Activated naive CD4-positive, alpha-beta T cell treated with anti-CD3 and anti-CD28 coated beads, Interleukin-2, amount 50 U/mL, for 16 hours (primary cell): ENCODE measurements around the gene MPZL1.
A peak's percentile ranks its signal among the peaks of the same experiment; 100 is the strongest.
"Not testable (repeated sequence)": the region's sequence is repeated elsewhere in the genome, so short reads cannot be mapped to it uniquely, and the experiment has no call there.

ENCODE experiments used
- DNase-seq: peaks from one replicate; pipeline ENCODE4 v3.0.0-alpha.2; 2020

MPZL1 gene

DNA sequence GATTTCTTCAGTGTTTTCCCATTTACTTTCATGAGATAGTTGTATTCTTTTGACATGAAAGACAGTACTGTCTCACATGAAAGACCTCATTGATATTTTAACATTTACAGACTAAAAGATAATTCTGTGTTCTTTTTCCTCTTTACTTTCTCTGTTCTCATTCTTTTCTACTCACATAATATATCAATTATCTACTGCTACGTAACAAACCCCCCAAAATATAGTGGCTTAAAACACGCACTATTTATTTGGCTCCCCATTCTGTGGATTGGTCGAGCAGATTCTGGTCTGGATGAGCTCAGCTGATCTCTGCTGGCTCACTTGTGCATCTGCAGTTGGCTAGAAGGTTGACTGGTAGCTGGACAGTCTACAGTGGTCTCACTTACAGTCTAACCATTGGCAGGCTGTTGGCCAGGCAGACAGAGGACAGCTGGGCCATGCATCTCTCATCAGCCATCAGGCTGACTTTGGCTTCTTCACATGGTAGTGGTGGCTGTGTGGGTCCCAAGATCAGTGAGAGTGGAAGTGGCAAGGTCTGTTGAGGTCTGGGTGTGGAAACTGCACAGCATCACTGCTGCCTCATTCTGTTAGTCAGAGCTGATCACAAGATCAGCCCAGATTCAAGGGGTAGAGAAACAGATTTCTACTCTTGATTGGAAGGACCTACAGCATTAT lies 63.2 kb downstream of the MPZL1 start:
- DNase-seq = no peak

DNA sequence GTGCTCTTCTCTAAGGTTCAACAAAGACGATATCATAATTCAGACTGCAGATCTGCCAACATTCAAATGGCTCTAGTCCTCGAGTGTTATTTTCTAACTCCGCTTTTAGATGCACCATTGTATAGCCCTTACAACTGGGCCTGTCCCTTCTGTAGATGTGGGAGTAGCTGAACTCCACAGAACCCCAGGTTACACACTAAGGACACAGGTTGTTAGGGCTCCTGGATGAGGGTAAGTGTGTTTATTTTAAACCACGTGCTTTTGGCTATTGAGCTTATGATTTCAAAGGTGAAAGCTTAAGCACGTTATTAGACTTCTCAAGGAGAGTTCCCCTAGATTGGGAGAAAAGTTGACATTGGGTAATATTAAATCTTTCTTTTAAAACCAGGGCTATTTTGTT lies 64.7 kb downstream of the MPZL1 start:
- DNase-seq = no peak

DNA sequence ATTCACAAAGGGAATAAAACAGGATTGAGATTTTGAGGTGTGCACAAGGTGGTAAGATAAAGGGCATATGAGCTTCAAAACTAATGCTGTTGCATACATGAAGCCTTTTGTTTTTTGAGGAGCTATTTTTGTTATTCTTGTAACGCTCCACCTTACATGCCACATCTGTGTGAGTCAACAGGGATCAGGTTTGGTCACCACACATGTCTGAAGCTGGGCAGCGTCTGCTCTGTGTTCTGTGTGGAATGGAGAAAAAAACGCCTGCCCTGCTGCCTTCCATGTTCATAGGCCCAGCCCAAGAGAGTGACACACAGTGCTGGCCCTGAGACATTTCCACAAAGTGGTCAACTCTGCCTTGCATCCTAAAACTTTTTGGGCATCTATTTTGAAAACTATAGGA lies 67.7 kb downstream of the MPZL1 start:
- DNase-seq = no peak

DNA sequence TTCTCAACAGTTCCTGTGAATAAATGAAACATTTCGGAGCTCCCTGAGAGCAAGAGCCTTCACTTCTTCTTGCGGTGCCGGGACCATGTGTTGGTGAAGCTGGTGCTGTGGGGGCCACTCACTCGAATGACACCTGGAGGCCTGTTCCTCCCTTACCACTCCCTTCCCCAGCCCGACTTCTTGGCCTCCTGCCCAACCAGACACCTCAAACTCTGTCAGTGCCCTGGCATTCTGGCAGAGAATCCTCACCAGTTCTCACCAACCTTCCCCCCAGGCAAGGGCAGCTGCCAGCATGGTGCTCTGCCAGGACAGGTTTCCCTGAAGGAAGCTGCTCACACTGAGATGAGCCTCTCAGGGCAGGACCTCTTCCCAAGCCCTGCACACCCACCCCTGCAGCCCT lies 68.3 kb downstream of the MPZL1 start:
- no peak for DNase-seq

DNA sequence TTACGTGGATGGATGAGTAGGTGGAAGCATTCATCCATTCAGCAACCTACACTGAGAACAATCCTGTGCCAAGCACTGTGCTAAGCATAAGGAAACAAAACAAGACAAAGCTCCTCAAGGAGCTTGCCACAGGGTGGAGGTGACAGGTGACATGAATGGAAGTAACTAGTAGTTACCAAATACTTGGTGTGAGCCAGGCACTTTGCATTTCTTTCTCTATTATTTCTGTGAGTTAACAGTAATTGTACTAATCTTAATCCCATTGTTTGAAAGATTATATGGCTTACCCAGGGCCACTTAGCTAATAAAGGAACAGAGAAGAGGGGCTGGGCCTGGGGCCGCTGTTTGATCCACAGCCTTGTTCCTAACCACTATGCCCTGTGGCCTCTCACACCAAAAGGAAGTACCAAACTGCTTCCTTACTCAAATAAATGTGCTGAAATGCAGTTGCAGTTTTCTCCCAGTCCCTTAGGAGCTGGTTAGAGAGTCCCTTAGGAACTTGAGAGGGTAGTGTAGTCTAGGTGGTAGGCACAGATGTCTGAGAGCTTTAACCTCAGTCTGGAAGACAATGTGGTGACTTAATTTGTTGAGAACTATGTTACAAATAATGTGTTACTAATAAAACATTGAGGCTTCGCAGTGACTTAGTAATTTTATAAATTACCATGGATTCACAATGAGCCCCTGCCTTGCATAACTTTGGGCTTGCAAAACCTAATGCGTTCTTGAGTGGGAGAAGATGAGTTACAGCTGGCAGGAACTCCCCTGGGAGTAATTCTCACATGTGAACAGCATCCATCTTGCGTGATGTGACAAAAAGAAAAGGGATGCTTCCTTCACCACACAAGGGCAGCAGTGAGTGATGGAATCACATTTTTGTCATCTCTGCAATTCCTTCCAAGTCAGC lies 69.8 kb downstream of the MPZL1 start:
- no peak for DNase-seq

DNA sequence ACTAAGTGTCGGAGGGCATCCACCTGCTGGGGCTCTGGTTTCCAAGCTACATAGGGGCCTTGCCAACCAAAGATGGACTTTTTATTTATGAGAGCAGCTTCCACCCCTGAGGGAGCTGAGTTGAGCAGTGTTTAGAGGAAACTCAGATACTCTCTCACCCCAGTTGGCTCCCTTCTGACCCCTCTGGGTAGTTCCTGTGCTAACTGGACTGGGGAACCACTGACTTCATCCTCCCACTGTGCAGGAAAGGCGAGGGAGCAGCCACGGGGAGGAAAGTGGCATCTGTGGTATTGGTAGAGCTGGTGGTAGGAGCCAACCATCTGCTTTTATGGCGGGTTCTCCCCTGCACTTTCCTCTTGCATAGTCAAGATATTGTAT lies 70.4 kb downstream of the MPZL1 start:
- no peak for DNase-seq

DNA sequence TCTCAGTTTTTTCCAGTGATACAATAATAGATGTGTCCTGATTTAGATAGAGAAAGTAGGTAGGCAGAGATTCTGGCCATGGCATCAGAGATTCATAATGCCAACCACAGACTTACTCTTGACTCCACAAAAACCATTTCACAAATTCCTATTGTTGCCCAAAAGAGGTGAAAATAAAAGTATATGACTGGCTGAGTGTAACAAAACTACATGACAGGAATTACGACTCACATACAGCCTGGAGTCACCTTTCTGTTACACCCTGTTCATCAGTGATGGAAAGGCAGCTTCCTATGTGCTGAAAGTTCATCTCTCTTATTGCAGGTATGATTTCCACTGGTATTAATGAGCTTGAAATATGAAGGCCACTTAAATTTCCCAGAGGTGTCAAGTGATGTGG lies 72.3 kb downstream of the MPZL1 start:
- no peak for DNase-seq

DNA sequence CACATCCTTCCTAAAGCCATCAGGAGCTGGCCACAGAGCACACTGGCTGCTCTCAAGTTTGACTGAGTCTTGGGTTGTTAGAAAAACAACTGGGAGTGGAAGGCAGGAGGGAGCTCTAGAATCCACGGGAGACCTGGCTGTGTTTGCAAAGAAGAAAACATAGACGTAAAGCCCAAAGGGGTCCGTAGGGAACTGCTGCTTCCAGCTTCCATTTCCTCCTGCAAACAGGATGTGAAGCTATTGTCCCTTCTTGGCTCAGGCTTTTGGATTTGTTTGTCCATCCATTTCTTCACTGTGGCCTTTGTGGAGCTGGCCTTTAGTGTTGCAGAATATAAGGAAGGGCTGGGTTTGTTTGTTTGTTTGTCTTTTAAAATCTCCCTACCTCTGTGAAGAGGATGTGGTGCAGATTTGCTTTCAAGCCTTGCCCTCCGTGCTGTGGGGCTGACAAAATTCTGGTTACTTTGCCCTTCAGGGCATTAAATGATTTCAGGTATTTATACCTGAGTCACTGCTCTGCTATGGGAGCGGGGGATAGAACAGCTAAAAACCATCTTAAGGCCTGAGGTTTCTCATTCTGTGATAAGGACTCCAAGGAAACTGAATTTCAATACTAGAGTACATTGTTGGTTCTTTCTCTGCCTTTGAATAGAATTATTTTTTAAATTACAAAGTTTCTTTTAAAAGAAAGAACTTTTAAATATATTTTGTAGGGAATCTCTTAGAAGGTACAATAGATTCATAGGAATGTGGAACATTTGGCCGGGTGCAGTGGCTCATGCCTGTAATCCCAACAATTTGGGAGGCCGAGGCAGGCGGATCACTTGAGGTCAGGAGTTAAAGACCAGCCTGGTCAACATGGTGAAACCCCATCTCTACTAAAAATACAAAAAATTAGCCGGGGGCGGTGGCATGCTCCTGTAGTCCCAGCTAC lies 74.3 kb downstream of the MPZL1 start:
- no peak for DNase-seq

DNA sequence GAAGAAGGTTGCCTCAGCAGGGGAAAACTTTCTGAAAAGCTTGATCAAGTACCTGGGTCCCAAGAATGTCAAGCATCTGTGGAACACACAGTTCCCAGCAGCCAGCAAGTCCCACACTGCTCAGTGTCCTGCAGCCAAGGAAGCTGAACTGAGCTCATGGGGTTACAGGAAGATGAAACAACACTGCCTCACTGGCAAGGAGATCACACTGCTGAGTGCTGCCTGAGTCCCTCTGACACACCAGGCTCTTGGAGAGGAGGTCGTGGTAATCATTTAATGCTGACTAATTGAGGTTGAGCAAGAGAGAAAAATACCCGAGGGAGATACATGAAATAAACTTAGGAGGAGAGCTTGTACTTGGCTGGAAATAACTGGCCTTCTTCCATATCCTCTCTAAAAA lies 75.2 kb downstream of the MPZL1 start:
- DNase-seq = no peak

DNA sequence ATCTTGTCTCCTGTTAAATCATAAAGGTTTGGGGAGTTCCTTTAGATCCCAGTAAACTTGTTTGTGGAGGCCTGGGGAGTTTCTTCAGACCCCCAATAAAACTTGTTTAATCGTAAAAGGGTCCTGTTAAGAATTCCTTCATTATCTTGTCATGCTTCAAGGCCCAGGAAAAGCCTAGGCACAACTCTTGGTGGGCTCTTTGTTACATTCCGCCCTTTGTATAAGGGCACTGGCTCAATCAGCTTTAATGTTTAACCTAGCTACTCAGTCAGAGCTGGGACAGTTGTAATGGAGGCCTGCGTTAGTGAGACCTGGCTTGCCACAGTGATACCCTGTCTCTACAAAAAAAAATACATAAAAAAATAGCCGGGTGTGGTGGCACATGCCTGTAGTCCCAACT lies 77.2 kb downstream of the MPZL1 start:
- no peak for DNase-seq

DNA sequence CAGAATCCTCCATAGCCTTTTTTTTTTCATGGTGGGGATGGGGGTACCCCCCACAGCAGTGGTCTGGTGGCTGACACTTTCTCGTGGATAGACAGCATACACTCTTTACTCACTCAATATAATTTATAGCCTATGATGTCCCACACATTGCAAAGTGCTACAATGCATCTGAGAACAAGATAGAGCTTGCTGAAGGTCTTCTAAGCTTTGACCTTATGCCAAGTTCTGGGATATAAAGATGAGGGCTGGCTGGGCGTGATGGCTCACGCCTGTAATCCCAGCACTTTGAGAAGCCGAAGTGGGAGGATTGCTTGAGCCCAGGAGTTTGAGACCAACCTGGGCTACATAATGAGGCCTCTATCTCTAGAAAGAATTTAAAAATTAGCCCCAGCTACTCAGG lies 78.0 kb downstream of the MPZL1 start:
- no peak for DNase-seq

DNA sequence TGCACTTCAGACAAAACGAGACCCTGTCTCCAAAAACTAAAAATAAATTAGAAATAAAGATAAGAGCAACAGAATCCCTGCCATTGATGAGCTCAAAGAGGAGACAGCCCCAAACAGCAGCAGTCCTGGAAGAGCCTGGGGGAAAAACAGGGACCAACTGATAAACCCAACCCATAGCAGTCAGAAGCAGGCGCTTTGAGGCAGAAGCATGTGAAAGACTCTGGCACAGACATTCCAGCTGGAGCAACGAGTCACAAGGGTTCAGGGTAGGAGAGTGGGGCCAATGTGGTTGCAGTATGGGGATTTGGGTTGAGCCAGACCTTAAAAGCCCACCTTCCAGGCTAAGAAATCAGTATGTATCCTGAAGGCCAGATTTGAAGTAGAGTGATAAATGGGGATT lies 78.5 kb downstream of the MPZL1 start:
- no peak for DNase-seq

DNA sequence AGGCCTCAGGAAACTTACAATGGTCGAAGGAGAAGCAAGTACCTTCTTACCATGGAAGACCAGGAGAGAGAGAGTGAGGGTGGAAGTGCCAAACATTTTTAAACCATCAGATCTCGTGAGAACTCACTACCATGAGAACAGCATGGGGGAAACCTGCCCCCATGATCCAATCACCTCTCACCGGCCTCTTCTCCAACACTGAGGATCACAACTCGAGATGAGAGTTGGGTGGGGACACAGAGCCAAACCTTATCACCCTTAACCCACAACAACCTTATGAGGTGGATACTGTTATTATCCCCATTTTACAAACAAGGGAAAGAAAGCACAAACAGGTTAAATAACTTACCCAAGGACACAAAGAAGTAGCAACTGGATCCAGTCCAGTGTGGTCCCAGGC lies 80.5 kb downstream of the MPZL1 start:
- no peak for DNase-seq

DNA sequence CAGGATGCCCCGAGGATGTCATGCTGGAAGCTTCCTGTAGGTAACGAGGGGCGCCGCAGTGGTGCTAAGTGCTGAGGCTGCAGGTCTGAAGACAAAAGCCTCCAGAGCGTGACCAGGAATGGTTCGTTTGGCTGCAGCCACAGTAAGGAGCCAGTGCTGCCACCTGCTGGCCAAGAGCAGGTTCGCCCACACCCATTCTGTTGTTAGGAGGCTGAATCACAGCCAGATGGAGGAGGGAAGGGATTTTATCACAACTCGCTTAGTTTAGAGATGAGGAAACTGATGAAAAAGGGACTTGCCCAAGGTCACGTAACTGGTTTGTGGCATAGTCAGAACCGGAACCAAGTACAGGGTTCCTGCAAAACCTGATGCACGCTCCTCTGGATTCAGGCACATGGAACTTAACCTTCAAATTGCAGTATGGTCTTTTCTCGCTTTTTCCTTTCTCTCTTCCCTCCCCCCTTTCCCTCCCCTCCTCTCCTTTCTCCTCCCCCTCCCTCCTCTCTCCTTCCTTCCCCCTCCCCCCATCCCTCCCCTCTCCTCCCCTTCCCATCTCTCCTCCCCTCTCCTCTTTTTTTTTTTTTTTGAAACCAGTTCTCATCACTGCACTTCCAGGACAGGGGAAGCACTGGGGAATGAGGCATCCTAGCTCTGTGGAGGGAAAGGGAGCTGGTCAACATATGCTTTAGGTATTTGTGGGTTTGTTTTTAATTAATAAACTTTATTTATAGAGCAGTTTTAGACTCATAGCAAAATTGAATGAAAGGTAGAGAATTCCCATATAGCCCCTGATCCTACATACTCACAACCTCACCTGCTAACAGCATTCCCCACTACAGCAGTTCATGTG lies 81.8 kb downstream of the MPZL1 start:
- DNase-seq = peak; percentile 90

DNA sequence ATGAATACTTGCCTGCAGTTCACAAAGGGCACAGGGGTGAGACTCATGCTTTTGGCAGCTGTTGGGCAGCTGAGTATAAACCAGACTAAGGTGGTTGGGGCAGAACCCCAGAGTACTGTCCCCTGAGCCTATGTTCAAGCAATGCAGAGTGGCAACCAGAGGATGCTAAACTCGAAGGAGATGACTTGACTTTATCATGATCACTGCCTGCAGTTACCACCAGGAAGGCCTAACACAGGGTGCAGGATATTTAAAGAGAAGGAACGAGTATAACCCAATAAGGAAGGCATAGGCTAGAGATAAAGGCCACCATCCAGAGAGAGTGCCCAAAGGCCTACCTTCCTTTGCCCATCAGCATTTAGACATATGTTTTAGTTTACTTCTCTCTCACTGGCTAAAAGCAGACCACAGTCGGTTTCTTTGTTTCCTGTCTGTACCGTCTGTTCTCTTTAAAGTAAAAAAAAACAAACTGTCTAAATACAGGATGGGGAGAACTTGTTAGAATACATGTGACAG lies 83.3 kb downstream of the MPZL1 start:
- DNase-seq = no peak

DNA sequence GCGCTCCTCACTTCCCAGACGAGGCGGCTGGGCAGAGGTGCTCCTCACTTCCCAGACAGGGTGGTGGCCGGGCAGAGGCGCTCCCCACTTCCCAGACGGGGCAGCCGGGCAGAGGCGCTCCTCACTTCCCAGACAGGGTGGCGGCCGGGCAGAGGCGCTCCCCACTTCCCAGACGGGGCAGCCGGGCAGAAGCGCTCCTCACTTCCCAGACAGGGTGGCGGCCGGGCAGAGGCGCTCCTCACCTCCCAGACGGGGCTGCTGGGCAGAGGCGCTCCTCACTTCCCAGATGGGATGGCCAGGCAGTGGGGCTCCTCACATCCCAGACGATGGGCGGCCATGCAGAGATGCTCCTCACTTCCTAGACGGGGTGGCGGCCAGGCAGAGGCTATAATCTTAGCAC lies 84.5 kb downstream of the MPZL1 start:
- DNase-seq = not testable (repeated sequence)

DNA sequence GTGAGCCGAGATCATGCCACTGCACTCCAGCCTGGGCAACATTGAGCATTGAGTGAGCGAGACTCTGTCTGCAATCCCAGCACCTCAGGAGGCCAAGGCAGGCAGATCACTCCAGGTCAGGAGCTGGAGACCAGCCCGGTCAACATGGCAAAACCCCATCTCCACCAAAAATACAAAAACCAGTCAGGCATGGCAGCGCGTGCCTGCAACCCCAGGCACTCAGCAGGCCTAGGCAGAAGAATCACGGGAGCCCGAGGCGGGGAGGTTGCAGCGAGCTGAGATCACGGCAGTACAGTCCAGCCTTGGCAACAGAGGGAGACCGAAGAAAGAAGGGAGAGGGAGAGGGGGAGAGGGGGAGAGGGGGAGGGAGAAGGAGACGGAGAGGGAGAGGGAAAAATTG lies 84.9 kb downstream of the MPZL1 start:
- DNase-seq = not testable (repeated sequence)

DNA sequence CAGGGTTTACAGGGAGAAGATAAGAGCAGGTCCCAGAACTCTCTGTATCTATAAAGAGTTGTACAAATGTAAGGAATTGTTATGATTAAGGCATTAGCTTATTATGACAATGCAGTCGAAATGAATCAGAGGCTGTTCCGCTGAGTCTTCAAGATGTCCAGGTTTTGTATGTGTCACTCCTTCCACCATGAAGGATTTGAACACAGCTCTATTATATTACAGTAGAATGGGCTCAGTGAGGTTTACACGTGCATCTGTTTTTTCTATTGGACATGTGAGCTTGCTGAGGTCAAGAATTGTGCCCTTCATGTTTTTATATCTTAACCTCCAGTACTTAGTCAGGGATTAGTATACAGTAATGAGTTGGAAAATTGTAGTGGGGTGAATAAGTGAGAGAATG lies 86.3 kb downstream of the MPZL1 start:
- DNase-seq = no peak

DNA sequence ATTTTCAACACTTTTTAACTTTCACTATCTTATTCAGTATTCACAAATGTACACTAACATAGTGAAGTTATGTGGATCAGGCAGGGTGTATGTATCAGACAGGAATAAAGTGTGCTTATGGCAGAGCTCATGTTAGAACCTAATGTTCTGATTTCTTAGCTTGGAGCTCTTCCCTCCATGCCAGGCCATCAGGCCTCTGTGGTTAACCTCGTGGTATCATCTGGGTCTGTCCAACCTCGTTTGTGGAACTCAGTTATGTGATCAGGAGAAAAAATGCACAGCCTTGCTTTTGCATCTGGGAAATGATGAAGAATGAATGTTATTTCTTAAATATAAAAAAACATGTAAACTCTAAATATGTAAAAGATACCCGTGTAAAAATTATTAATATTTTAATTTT lies 86.9 kb downstream of the MPZL1 start:
- no peak for DNase-seq

DNA sequence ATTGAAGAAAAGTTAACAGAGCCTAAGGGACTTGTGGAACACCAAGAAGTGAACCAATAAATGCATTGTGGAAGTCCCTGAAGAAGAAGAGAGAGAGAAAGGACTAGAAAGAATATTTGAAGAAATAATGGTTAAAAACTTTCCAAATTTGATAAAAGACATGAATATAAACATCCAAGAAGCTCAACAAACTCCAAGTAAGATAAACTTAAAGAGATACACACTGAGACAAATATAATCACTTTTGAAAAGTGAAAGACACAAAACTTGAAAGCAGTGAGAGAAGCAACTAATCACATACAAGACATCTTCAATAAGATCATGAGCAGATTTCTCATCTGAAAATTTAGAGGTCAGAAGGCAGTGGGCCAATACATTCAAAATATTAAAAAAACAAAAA lies 91.2 kb downstream of the MPZL1 start:
- no peak for DNase-seq

DNA sequence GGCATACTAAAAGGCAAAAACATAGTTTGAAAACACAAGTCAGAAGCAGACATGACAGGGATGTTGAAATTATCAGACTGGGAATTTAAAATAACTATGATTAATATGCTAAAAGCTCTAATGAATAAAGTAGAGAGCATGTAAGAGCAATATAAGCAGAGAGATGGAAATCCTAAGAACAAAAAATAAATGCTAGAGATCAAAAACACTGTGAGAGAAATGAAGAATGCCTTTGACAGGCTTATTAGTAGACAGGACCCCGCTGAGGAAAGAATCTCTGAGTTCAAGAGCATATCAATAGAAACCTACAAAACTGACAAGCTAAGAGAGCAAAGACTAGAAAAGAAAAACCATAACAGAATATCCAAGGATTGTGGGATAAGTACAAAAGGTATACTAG lies 93.9 kb downstream of the MPZL1 start:
- DNase-seq = no peak
